Liver (tissue), 9 donors: ENCODE measurements around the gene AAK1. TPM values are rescaled to one million over a fixed set of nuclear protein-coding genes. Genes with fewer than 3 reads are reported as not detected.

Experiments used
- DNase-seq: peaks from one replicate; pipeline ENCODE4 v3.0.0-alpha.2; 2017; ENCODE audit warnings: low spot score
- H3K27ac ChIP-seq, 2 donors: one replicate each; pipeline ENCODE4 v1.7.0; 2013; ENCODE audit warnings: inconsistent platforms in 2 of 2, low read length in 2 of 2, control low read depth in 1 of 2, low read depth in 1 of 2, mild to moderate bottlenecking in 1 of 2
- H3K27me3 ChIP-seq, 4 donors: one replicate each; pipeline versions ENCODE4 v1.6.1 to v1.7.0; 2013; ENCODE audit warnings: low read length in 3 of 4, inconsistent platforms in 1 of 4, mild to moderate bottlenecking in 1 of 4, moderate library complexity in 1 of 4; ENCODE audit not compliant: control insufficient read depth in 4 of 4, insufficient read depth in 4 of 4
- H3K36me3 ChIP-seq, 4 donors: one replicate each; pipeline versions ENCODE4 v1.6.1 to v1.7.0; 2013; ENCODE audit warnings: low read length in 3 of 4, mild to moderate bottlenecking in 3 of 4, low read depth in 1 of 4, moderate library complexity in 1 of 4; ENCODE audit not compliant: control insufficient read depth in 4 of 4, insufficient read depth in 3 of 4
- H3K4me1 ChIP-seq, 4 donors: one replicate each; pipeline versions ENCODE4 v1.6.1 to v1.7.0; 2013; ENCODE audit warnings: low read length in 3 of 4, mild to moderate bottlenecking in 3 of 4, moderate library complexity in 1 of 4; ENCODE audit not compliant: control insufficient read depth in 4 of 4, insufficient read depth in 4 of 4
- H3K4me3 ChIP-seq, 3 donors: one replicate each; pipeline versions ENCODE4 v1.6.1 to v1.7.0; 2013; ENCODE audit warnings: low read length in 3 of 3, control low read depth in 1 of 3, low read depth in 1 of 3, mild to moderate bottlenecking in 1 of 3
- H3K9ac ChIP-seq, 2 donors: one replicate each; pipeline ENCODE4 v1.7.0; 2013; ENCODE audit warnings: low read length in 2 of 2, mild to moderate bottlenecking in 2 of 2, moderate library complexity in 2 of 2, control low read depth in 1 of 2, low read depth in 1 of 2
- H3K9me3 ChIP-seq, 4 donors: one replicate each; pipeline versions ENCODE4 v1.6.1 to v1.7.0; 2013; ENCODE audit warnings: low read length in 3 of 4; ENCODE audit not compliant: control insufficient read depth in 4 of 4
- CTCF ChIP-seq: fragments of 150-350 bp; IDR thresholded peaks from 2 replicates; pipeline ENCODE4 v1.5.1; 2017; ENCODE audit warnings: improper control_type of control experiment, low read depth, low read length; ENCODE audit not compliant: missing input control
- EGR1 ChIP-seq, 2 donors: IDR thresholded peaks; 2 replicates each; pipeline ENCODE4 v1.6.1; 2016 to 2018; ENCODE audit warnings: antibody characterized with exemption in 2 of 2, low read depth in 2 of 2
- FOXA1 ChIP-seq: IDR thresholded peaks from 2 replicates; pipeline ENCODE4 v1.6.1; 2016; ENCODE audit warnings: antibody characterized with exemption
- FOXA2 ChIP-seq: IDR thresholded peaks from 2 replicates; pipeline ENCODE4 v1.6.1; 2016; ENCODE audit warnings: antibody characterized with exemption
- HNF4A ChIP-seq, 2 donors: conservative IDR thresholded peaks; 2 replicates each; pipeline ENCODE4 v1.6.1; 2016; ENCODE audit warnings: antibody characterized with exemption in 2 of 2, mild to moderate bottlenecking in 2 of 2
- HNF4G ChIP-seq: IDR thresholded peaks from 2 replicates; pipeline ENCODE4 v1.6.1; 2016; ENCODE audit warnings: antibody characterized with exemption
- JUND ChIP-seq, 2 donors: IDR thresholded peaks; 2 replicates each; pipeline ENCODE4 v1.6.1; 2016; ENCODE audit warnings: antibody characterized with exemption in 2 of 2
- MAX ChIP-seq: IDR thresholded peaks from 2 replicates; pipeline ENCODE4 v1.6.1; 2016; ENCODE audit warnings: antibody characterized with exemption
- NR2F2 ChIP-seq: IDR thresholded peaks from 2 replicates; pipeline ENCODE4 v1.6.1; 2016; ENCODE audit warnings: antibody characterized with exemption
- RAD21 ChIP-seq, 2 donors: IDR thresholded peaks; 2 replicates each; pipeline ENCODE4 v1.6.1; 2016; ENCODE audit warnings: antibody characterized with exemption in 2 of 2, mild to moderate bottlenecking in 2 of 2
- RXRA ChIP-seq, 2 donors: IDR thresholded peaks; 2 replicates each; pipeline ENCODE4 v1.6.1; 2017 to 2018; ENCODE audit warnings: antibody characterized with exemption in 2 of 2, mild to moderate bottlenecking in 1 of 2
- SP1 ChIP-seq: IDR thresholded peaks from 2 replicates; pipeline ENCODE4 v1.6.1; 2018; ENCODE audit warnings: antibody characterized with exemption, mild to moderate bottlenecking
- TAF1 ChIP-seq: conservative IDR thresholded peaks from 2 replicates; pipeline ENCODE4 v1.6.1; 2016; ENCODE audit warnings: antibody characterized with exemption, mild to moderate bottlenecking
- YY1 ChIP-seq: IDR thresholded peaks from 2 replicates; pipeline ENCODE4 v1.6.1; 2016; ENCODE audit warnings: antibody characterized with exemption, mild to moderate bottlenecking
- ZBTB33 ChIP-seq: IDR thresholded peaks from 2 replicates; pipeline ENCODE4 v1.6.1; 2016; ENCODE audit warnings: antibody characterized with exemption
- WGBS: extraction: QIAGEN DNeasy Blood & Tissue Kit; methylation state at CpG from one replicate; pipeline ENCODE4 v1.1.7; 2013; 5-methylcytosine and 5-hydroxymethylcytosine counted together
- polyA plus RNA-seq, 2 donors: library from polyadenylated mRNA; stranded (reverse) in 1 of 2; unstranded in 1 of 2; fragments of 200-250 nt in 1 of 2; fragments of >200 nt in 1 of 2; fragmentation: Nextera tagmentation in 1 of 2; extraction: Ambion mirVana in 1 of 2; gene quantifications; one replicate each; pipeline versions ENCODE4 v1.2.1 to v1.2.3, GENCODE V29; 2013 to 2015
- total RNA-seq, 2 donors: library from RNA; depleted of rRNA; stranded (reverse); fragments of >200 nt; gene quantifications; one replicate each; pipeline ENCODE4 v1.2.3, GENCODE V29; 2014
- donor health status: healthy.
- donor health status: healthy.
- donor health status: healthy.
- donor health status: healthy.
- donor health status: healthy.

AAK1 gene
- total and polyA plus RNA-seq, 4 donors: 3.9 to 14.3 (median 11.3) TPM

GRCh38 chr2:69604836-69605235, 38.7 kb downstream of the AAK1 start:
- Histone ChIP-seq H3K9ac (no peak overlapping the region), H3K4me1 (peaks cover 0 to 4% (median 0%) of the 10 kb centered on the region in 4 donors), H3K27ac (no peak overlapping the region), H3K27me3 (no peaks in the 10 kb centered on the region), H3K36me3 (no peaks in the 10 kb centered on the region), H3K9me3 (no peaks in the 10 kb centered on the region), H3K4me3 (no peak overlapping the region)
- WGBS: 92% methylated on average over 1 of the region's 1 CpG
- DNase-seq: no peak
- TF ChIP-seq HNF4A (conservative IDR thresholded peaks at IDR 0.05): no peak
- no peak for TF ChIP-seq JUND (IDR thresholded peaks at IDR 0.05)
- no peak for TF ChIP-seq SP1
- no peak for TF ChIP-seq MAX
- no peak for TF ChIP-seq YY1

- WGBS: 83% methylated on average over 6 of the region's 6 CpGs
- Histone ChIP-seq H3K4me3 (no peak overlapping the region), H3K27me3 (no peaks in the 10 kb centered on the region), H3K27ac (no peak overlapping the region), H3K4me1 (peaks cover 0 to 4% (median 0%) of the 10 kb centered on the region in 4 donors), H3K9me3 (no peaks in the 10 kb centered on the region), H3K36me3 (no peaks in the 10 kb centered on the region), H3K9ac (no peak overlapping the region)
- no peak for DNase-seq
- TF ChIP-seq NR2F2 (no peak), FOXA1 (no peak), TAF1 (no peak), MAX (no peak), EGR1 (IDR thresholded peaks at IDR 0.05; ENCODE audit: low read depth in 2 of 2) (no peak), CTCF (no peak), YY1 (no peak), RXRA (IDR thresholded peaks at IDR 0.05) (no peak), HNF4A (conservative IDR thresholded peaks at IDR 0.05) (no peak), ZBTB33 (no peak), RAD21 (IDR thresholded peaks at IDR 0.05) (no peak), SP1 (no peak)
Observed at GRCh38 chr2:69604026-69604678, 39.4 kb downstream of the AAK1 start.

- H3K27ac ChIP-seq: no peak overlapping the region
- H3K27me3 ChIP-seq: no peaks in the 10 kb centered on the region
- 94% methylated on average over 4 of the region's 4 CpGs for WGBS
- DNase-seq: no peak
- no peak overlapping the region for H3K4me3 ChIP-seq
- peaks cover 0 to 4% (median 0%) of the 10 kb centered on the region in 4 donors for H3K4me1 ChIP-seq
- H3K9me3 ChIP-seq: no peaks in the 10 kb centered on the region
- H3K9ac ChIP-seq: no peak overlapping the region
- no peaks in the 10 kb centered on the region for H3K36me3 ChIP-seq
- TF ChIP-seq JUND (IDR thresholded peaks at IDR 0.05): no peak
- no peak for TF ChIP-seq FOXA1
- no peak for TF ChIP-seq SP1
- TF ChIP-seq HNF4G: no peak
- TF ChIP-seq RAD21 (IDR thresholded peaks at IDR 0.05): no peak
- no peak for TF ChIP-seq CTCF
- no peak for TF ChIP-seq FOXA2
- no peak for TF ChIP-seq NR2F2
- TF ChIP-seq ZBTB33: no peak
Observed at GRCh38 chr2:69603146-69603743, 40.3 kb downstream of the AAK1 start.
